Measurements from ENCODE around the gene GPER1. TPM values are rescaled to one million over a fixed set of nuclear protein-coding genes. Genes with fewer than 3 reads are reported as not detected.
"Not testable (repeated sequence)": the region's sequence is repeated elsewhere in the genome, so short reads cannot be mapped to it uniquely, and the experiment has no call there.

GPER1 gene
- total RNA-seq, 1 donor from 2014 or later: 1.6 TPM

DNA sequence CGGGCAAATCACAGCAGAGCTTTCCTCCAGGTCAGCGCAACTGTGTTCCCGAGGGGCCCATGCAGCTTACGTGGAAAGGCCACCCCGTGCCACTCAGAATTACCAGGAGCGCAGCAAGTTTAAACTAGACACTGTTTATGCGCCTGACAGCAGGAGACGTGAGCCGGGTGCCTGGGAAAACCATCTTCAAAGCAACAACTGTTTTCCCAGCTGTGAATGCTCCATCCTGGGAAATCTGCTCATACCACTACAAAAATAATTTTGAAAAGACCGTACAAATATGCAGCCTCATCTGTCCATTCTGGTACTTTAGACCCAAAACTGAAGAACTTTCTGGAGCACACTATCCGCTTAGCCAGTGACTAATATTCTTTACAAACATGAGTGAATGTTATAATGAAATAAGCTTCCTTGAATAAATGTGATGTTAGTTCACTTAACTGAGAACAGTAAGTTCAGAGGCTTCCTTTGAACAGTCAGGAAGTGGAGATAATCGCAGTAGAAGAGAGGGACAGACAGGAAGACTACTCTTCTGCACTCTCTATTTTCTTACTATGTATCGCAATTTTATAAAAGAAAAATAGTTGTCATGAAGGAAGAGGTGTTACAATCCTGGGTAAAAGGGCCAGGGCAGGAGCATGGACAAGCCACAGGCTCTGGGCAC lies 16.7 kb downstream of the GPER1 start:
- ATAC-seq: no peak

DNA sequence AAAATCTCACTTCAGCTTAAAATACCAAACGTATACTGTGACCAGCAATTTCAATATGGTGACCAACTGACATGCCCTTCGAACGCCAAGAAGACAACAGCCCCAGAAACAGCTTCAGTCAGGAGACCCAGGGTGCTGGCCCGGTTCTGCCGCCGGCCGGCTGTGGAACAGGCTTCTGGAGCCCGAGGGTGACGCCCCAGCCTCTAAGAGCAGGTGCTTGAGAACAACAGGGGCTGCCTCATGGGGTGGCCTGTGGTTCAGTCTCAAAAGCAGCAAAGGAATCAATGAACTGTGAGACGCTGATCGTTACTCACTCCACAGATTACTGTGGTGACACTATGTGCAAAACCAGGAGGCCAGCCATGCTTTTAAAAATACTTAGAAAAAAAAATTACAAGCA lies 17.3 kb downstream of the GPER1 start:
- no peak for ATAC-seq

DNA sequence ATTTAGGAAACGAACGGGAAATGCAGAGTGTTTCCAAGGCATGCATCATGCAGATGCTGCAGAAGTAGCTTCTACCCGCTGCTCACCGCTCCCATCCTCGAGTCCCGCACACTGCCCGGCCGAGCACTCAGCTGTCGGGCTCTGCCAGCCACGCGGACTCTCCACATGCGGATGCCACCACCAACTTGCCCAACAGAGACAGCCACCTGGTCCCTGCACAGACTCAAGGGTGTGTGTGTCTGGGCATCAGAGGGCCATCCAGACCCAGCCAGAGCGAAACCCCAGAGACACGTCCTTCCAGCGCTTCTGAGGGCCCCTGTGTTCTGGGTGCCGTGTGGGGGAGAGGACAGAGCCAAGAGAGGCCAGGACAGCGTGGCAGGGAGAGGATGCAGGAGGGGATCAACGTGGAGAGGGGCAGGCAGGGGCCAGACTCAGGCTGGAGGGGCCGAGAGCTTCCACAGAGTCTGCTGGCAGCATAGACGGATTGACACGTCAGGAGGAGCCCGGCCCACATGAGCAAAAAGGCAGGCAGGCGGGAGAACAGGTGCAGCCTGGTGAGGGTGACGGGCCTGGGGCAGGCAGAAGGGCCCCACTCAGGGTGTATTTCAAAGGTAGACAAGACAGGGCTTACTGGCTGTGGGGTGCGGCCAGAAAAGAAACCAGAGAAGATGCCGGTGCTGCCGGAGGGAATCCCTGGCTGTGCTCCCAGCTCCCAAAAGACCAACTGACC lies 18.3 kb downstream of the GPER1 start:
- no peak for ATAC-seq

DNA sequence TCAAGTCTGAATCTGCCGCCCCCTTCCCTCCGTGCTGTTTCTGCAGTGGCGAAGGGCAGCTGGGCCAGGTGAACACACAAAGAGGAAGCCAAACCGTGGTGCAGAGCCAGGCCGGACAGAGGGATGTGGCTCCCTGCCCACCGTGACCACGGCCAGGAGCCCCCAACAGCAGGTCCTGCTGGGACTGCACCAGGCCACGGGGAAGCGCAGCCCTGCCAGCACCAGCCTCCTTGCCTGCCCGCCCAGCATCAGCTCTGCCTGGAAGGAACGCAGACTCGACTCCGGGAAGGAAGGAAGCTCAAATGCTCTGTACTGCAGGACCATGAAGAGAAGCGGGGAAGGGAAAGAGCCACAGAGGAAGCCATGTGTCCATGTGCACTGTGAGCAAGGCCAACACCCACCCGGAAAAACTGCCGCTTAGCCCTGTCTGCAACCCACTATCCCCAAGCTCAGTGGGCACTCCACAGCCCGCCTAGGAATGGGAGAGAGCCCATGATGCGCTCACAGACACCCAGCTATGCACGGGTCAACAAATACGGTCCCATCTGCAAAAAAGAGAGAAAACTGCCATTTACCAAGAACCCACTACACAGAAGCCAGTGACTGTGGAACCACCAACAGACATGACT lies 19.0 kb downstream of the GPER1 start:
- ATAC-seq: no peak

DNA sequence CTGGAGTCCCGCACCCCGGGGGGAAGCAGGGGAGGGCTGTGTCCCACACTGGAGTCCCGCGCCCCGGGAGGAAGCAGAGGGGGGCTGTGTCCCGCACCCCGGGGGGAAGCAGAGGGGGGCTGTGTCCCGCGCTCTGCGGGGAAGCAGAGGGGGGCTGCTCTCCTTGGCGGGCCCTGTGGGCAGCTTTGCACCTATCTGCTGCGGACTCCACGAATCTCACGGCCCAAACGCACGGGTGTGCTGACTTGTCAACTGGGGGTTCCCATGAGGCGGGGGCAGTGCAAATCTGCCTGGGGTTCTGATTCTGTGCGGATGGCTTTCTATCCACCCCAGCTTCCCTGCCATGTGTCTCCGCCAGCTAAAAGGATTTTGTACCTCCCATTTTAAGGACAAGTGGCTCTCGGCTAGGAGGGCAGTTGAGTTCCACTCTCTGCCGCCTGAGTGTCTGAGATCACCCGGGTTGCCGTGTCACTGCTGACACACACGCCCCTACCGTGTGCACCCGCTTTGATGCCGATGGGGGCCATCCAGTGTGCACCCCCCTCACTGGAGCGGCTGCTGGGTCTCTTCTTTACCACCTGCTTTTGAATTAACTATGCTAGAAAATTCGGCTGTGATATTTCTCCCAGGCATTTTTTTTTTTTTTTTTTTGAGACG lies 20.5 kb downstream of the GPER1 start:
- ATAC-seq: no peak

DNA sequence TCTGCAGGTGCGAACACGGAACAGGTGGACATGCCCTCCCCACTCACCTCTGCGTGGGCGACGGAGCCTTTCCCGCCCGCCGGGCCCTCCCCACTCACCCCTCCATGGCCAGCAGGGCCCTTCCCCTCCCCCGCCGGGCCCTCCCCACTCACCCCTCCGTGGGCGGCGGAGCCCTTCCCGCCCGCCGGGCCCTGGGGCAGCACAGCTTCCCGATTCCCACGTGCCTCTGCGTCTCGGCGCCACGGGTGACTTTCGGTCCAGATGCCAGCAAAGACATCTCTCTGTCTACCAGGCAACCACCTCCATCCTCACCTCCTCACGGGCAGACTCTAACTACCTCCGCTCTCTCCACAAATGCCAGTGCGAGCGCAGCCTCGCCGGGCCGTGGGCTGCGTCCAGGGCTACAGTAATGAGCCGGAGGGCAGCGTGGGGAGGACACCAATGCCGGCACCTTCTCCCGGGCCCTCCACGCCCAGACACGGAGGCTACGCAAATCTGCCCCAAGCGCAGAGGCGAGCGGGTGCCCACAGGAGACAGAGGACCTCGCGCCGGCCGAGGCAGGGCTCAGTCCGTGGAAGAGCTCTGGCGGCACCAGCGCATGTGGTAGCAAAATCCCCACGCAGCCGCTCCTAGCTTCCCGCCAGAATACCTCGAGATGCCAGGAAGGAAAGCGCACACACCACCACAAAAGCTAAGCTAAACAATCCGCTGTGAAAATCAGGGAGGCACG lies 21.8 kb downstream of the GPER1 start:
- ATAC-seq: no peak

DNA sequence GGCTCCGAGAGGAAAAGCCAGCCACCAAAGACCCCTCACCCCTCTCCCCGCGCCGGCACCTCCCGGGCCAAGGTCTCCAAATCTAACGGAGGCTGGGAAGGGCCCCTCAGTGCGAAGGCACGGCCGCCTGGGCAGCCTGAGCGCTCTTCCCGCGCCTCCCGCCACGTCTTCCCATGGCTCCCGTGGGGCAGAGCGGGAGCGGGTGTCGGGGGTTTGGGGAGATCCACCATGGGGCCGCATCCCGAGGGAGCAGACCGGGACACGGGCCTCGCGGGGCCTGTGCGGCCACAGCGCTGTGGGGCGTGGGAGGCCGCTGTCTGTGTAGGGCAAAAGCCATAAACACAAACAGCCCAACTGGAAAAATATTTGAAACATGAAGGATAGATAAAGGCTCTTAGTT lies 22.4 kb downstream of the GPER1 start:
- ATAC-seq: no peak

DNA sequence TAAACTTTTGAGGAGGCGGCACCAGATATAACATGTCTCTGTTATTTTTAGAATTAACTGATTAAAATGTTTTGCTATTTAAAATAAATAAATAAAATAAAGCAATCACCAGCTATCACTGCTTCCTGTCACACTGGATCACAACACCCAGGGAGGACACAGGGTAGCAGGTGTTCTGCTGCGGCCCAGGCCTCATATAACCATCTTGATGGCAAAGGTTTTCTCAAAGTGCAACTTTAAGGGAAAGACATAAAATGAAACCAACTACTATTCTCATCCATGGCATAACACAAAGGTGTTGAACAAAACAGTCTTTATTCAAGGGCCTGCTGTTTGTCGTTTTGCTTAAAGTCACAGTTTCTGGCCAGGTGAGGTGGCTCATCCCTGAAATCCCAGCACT lies 23.2 kb downstream of the GPER1 start:
- ATAC-seq: no peak

DNA sequence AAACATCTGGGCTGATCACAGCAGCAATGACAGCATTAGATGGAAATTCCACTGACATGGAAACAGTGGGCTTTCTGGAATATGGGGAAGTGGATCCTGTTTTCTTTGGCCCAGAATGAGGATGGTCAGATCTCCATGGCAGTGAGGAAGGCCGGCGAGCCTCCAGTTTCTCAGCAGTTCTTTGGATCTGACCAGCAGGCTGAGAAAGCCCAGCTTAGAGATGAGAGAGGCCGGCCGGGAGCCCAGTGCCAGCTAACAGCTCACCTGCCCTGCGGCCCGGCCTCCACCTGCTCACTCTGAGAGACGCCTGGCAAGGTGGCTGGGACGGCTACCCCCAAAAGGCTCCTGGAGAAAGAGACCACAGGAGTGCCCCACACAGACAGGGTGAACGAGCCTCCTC lies 24.2 kb downstream of the GPER1 start:
- ATAC-seq: no peak

DNA sequence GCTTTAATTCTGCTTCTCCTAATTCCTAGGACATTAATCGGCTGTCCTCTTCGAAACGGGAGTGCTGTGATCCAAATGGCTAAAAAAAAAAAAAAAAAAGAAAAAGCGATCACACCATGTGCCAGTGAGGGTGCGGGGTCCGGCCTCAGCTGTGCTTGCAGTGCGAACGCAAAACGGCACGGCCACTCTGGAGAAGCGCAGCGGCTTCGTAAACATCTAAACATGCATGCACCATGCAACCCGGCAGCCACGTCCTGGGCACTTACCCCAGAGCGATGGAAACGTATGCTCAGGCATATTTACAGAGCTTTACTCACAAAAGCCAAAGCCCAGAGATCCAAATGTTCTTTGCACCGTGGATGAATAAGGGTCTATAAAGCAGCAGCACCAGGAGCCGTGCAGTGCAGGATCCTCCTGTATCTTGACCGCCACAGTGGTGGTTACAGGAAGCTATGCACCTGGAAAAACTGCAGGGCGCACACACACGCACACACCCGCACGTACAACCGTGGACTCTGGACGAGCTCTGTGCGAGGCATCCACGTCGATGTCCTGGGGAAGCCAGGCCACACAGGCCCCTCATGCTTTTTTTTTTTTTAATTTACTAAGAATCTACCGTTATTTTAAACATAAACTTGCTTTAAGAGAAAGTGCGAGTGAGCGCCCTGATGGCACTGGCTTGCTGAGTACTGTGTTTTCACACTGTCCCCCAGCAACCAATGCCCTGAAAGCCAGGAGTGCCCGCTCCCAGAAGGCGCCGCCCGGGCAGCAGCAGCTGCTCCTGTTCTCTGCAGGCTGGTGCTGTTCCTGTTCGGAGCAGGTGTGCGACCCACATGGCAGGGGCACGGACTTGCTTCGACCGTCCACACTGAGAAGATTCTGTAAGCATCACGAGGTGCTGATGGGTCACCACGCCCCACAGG lies 25.0 kb downstream of the GPER1 start:
- ATAC-seq: peak; percentile 15

DNA sequence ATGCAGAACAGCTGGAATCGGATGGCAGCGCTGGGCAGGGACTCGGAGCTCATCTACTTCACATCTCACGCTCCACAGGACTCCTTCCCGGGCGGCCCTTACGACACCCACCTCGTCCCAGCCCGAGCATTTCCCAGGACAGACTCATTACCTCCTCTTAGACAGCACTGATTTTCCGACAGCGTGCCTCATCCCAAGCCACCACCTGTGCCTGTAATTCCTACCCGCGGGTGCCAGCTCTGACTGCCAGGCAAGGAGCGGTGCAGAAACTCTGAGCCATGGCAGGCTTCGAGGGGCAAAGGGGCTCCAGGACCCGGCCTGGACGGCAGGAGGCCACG lies 25.6 kb downstream of the GPER1 start:
- ATAC-seq: no peak

DNA sequence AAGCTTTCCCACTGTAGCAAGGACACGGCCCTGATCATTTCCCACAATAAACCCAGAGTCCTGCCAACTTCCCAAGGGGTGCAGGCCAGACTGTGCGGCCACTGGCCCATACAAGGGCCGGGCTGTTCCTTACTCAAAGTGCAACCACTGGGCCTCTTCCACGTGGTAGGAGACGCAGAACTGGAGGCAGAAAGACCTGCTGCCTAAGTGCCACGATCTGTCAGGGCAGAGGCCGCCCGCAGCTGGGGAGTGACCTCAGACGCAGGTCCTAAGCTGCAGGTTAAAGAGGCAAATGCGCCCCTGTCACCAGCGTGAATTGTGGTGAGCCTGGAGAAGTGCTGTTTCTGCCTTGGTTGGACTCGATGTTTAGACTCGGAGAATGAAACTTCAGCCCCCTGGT lies 26.2 kb downstream of the GPER1 start:
- ATAC-seq: no peak

DNA sequence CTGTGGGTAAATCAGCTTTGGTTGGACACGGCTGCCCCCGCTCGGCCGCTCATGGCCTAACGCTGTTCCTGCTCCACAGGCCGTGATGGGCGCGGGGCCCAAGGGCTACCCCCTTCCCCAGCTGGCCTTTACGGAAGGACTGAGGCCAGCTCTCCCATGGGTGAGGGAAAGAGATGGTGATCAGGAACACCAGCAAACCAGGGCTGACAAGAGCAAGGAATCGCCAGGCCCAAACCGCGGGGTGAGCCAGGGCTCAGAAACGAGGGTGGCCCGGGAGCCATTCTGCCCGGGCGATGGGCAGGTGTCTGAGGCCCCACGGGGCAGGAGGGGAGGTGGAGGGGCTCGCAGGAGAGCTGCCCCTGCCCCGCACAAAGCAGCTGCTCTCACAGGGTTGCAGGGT lies 26.6 kb downstream of the GPER1 start:
- ATAC-seq: no peak

DNA sequence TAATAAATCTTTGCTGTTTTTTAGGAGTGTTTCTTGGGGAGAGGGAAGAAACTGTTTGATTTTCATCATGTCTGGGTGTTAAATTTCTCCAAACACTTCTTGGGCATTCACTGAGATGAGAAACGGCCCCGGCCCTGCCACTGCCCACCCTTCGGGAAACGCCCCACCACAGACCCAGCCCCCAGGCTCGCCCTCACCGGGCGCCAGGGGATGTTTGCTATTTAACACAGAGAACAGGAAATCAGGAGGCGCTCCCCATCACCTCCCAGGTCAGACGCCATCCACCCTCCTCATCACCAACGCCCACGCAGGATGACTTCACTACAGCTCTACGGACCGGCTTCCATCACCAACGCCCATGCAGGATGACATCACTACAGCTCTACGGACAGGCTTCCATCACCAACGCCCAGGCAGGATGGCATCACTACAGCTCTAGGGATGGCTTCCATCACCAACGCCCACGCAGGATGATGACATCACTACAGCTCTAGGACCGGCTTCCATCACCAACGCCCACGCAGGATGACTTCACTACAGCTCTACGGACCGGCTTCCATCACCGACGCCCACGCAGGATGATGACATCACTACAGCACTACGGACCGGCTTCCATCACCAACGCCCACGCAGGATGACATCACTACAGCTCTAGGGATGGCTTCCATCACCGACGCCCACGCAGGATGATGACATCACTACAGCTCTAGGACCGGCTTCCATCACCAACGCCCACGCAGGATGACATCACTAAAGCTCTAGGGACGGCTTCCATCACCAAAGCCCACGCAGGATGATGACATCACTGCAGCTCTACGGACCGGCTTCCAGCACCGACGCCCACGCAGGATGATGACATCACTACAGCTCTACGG lies 27.5 kb downstream of the GPER1 start:
- not testable (repeated sequence) for ATAC-seq

DNA sequence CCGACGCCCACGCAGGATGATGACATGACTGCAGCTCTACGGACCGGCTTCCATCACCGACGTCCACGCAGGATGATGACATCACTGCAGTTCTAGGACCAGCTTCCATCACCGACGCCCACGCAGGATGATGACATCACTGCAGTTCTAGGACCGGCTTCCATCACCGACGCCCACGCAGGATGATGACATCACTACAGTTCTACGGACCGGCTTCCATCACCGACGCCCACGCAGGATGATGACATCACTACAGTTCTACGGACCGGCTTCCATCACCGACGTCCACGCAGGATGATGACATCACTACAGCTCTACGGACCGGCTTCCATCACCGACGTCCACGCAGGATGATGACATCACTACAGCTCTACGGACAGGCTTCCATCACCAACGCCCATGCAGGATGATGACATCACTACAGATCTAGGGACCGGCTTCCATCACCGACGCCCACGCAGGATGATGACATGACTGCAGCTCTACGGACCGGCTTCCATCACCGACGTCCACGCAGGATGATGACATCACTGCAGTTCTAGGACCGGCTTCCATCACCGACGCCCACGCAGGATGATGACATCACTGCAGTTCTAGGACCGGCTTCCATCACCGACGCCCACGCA lies 28.6 kb downstream of the GPER1 start:
- not testable (repeated sequence) for ATAC-seq

DNA sequence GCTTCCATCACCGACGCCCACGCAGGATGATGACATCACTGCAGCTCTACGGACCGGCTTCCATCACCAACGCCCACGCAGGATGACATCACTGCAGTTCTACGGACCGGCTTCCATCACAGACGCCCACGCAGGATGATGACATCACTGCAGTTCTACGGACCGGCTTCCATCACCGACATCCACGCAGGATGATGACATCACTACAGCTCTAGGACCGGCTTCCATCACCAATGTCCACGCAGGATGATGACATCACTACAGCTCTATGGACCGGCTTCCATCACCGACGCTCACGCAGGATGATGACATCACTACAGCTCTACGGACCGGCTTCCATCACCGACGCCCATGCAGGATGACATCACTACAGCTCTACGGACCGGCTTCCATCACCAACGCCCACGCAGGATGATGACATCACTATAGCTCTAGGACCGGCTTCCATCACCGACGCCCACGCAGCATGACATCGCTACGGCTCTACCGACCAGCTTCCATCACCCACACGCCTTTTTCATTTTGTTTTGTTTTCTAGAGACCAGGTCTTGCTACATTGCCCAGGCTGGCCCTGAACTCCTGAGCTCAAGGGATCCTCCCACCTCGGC lies 29.5 kb downstream of the GPER1 start:
- ATAC-seq: no peak

DNA sequence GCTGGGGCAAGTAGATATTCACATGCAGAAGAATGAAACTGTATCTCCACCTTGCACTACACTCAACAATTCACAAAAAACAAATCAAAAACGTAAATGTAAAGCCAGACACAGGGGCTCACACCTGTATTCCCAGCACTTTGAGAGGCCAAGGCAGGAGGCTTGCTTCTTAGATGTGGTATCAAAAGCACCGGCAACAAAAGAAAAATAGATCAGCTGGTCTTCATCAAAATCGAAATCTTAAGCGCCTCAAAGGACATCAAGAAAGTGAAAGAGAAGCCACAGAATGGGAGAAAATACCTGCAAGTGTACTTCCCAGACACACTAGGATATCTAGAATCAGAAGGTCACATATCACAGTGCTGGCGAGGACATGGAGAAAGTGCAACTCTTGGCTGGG lies 31.3 kb downstream of the GPER1 start:
- ATAC-seq: no peak

DNA sequence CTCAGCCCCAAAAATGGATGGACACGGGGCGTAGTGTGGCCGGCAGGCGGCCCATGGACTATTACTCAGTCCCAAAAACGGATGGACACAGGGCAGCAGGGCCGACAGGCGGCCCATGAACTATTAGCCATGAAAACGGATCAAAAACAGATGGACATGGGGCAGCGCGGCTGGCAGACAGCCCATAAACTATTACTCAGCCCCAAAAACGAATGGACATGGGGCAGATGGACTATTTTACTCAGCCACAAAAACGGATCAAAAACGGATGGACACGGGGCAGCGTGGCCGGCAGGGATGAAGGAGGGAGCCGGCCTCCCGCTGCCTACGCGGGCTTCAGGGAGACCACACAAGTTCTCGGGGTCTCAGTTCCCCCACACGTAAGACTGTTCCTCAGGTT lies 32.9 kb downstream of the GPER1 start:
- no peak for ATAC-seq

DNA sequence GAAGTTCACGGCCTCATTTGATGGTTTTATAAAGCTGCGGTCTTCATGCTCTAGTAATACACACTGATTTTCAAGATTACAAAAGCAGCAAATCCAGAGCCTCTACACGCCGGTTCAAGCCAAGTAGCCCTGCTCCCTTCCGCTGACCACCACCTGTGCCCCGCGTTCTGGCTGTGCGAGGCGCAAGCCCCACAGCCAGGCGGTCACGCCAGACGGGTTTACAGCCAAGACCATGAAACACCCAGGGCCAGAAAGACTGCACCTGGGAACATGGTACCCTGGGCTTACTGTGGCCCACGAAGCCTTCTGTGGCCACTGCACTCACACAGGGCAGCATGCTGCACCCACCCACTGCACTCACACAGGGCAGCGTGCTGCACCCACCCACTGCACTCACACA lies 33.6 kb downstream of the GPER1 start:
- ATAC-seq: no peak

Data from esophagus mucosa (tissue), 1 donor.